GM23338 (cell line): ENCODE results near the gene WDR74. TPM values are rescaled to one million over a fixed set of nuclear protein-coding genes. Genes with fewer than 3 reads are reported as not detected.

Source experiments
- ATAC-seq: fragments of 200-7000 bp; cut with Tn5 transposase; 3 replicates; pipeline ENCODE4 v1.9.1; 2020
- DNase-seq: peaks from one replicate; pipeline ENCODE4 v3.0.0-alpha.2; 2015; ENCODE audit warnings: low spot score
- H2AFZ ChIP-seq: fragments of 200-600 bp; sonication (generic); 2 replicates; pipeline ENCODE4 v1.8.0; 2016; ENCODE audit warnings: antibody characterized with exemption, mild to moderate bottlenecking, moderate library complexity
- H3F3A ChIP-seq: fragments of 200-600 bp; sonication (generic); replicated peaks from 2 replicates; pipeline ENCODE4 v1.8.0; 2017; ENCODE audit warnings: antibody characterized with exemption, mixed run types, low read depth
- H3K27ac ChIP-seq: fragments of 200-600 bp; sonication (generic); 2 replicates; pipeline ENCODE4 v1.6.1; 2016; ENCODE audit warnings: low read depth
- H3K27me3 ChIP-seq: fragments of 200-600 bp; sonication (generic); 2 replicates; pipeline ENCODE4 v1.8.0; 2016; ENCODE audit warnings: mild to moderate bottlenecking, mixed run types, moderate library complexity; ENCODE audit not compliant: insufficient read depth
- H3K36me3 ChIP-seq: fragments of 200-600 bp; sonication (generic); 2 replicates; pipeline ENCODE4 v1.8.0; 2016; ENCODE audit warnings: mild to moderate bottlenecking; ENCODE audit not compliant: insufficient read depth
- H3K4me1 ChIP-seq: fragments of 200-600 bp; sonication (generic); 2 replicates; pipeline ENCODE4 v1.8.0; 2016; ENCODE audit warnings: mild to moderate bottlenecking, moderate library complexity; ENCODE audit not compliant: insufficient read depth
- H3K4me2 ChIP-seq: fragments of 200-600 bp; sonication (generic); 2 replicates; pipeline ENCODE4 v1.7.1; 2017; ENCODE audit warnings: mixed run types
- H3K4me3 ChIP-seq: fragments of 200-600 bp; sonication (generic); 2 replicates; pipeline ENCODE4 v1.6.1; 2016; ENCODE audit warnings: mixed run types
- H3K79me2 ChIP-seq: fragments of 200-600 bp; sonication (generic); replicated peaks from 2 replicates; pipeline ENCODE4 v1.8.0; 2017; ENCODE audit warnings: mild to moderate bottlenecking; ENCODE audit not compliant: insufficient read depth
- H3K9me2 ChIP-seq: fragments of 200-600 bp; sonication (generic); 2 replicates; pipeline ENCODE4 v1.8.0; 2017; ENCODE audit not compliant: insufficient read depth
- H4K20me1 ChIP-seq: fragments of 200-600 bp; sonication (generic); replicated peaks from 2 replicates; pipeline ENCODE4 v1.8.0; 2017; ENCODE audit warnings: mild to moderate bottlenecking; ENCODE audit not compliant: insufficient read depth
- H3K27ac Mint-ChIP-seq: 2 replicates; pipeline ENCODE4 v1.8.0; 2020; ENCODE audit warnings: inconsistent platforms, mild to moderate bottlenecking, moderate library complexity, mixed read lengths
- H3K27me3 Mint-ChIP-seq: 3 replicates; pipeline ENCODE4 v1.8.0; 2022; ENCODE audit warnings: low read depth, mild to moderate bottlenecking, moderate library complexity, mixed read lengths, inconsistent platforms; ENCODE audit not compliant: insufficient read depth, poor library complexity
- H3K36me3 Mint-ChIP-seq: 3 replicates; pipeline ENCODE4 v1.8.0; 2021; ENCODE audit warnings: low read depth, mild to moderate bottlenecking, inconsistent platforms, moderate library complexity, mixed read lengths
- H3K4me1 Mint-ChIP-seq: 3 replicates; pipeline ENCODE4 v1.8.0; 2020; ENCODE audit warnings: mild to moderate bottlenecking, inconsistent platforms, mixed read lengths
- H3K4me3 Mint-ChIP-seq: 3 replicates; pipeline ENCODE4 v1.8.0; 2021; ENCODE audit warnings: moderate library complexity, mild to moderate bottlenecking, inconsistent platforms, mixed read lengths
- H3K9me3 Mint-ChIP-seq: 3 replicates; pipeline ENCODE4 v1.8.0; 2020; ENCODE audit warnings: moderate library complexity, mild to moderate bottlenecking, inconsistent platforms, mixed read lengths
- CREB1 ChIP-seq: fragments of 250-450 bp; sonication (Bioruptor Pico); IDR thresholded peaks from 2 replicates; pipeline ENCODE4 v1.5.0; 2020; ENCODE audit warnings: low read depth, mild to moderate bottlenecking, moderate library complexity
- CTCF ChIP-seq, 2 experiments: fragments of 200-600 bp in 1 of 2; sonication (generic) in 1 of 2; conservative IDR thresholded peaks; 2 replicates each; pipeline versions ENCODE4 v1.5.1 to v1.6.1; 2016 to 2017; ENCODE audit warnings: antibody characterized with exemption in 2 of 2, low read depth in 2 of 2, mild to moderate bottlenecking in 2 of 2, moderate library complexity in 1 of 2
- ETS1 ChIP-seq: IDR thresholded peaks from 2 replicates; pipeline ENCODE4 v1.6.1; 2016; ENCODE audit warnings: antibody characterized with exemption
- JUNB ChIP-seq: IDR thresholded peaks from one replicate; pipeline ENCODE4 v1.6.1; 2016; ENCODE audit warnings: antibody characterized with exemption; ENCODE audit not compliant: unreplicated experiment
- NANOG ChIP-seq: IDR thresholded peaks from 2 replicates; pipeline ENCODE4 v1.6.1; 2016; ENCODE audit warnings: antibody characterized with exemption, borderline replicate concordance
- REST ChIP-seq: IDR thresholded peaks from one replicate; pipeline ENCODE4 v1.6.1; 2018; ENCODE audit warnings: antibody characterized with exemption; ENCODE audit not compliant: unreplicated experiment
- polyA plus RNA-seq: library from polyadenylated mRNA; unstranded; fragments of >200 nt; fragmentation: Nextera tagmentation; extraction: Ambion mirVana; gene quantifications from 2 replicates; pipeline ENCODE4 v1.2.1, GENCODE V29; 2016
- total RNA-seq: library from RNA; depleted of rRNA; stranded (reverse); fragments of >200 nt; shearing (Covaris generic); gene quantifications from 2 replicates; pipeline ENCODE4 v1.2.3, GENCODE V29; 2014
- TF ChIP-seq, protein P1 (sequence below): fragments of 250-450 bp; sonication (Bioruptor Pico); IDR thresholded peaks from 2 replicates; pipeline ENCODE4 v1.5.0; 2020; ENCODE audit warnings: mild to moderate bottlenecking, moderate library complexity

Gene WDR74
- total and polyA plus RNA-seq, 2 experiments from 2014 or later: 94.4 to 136 TPM

DNA sequence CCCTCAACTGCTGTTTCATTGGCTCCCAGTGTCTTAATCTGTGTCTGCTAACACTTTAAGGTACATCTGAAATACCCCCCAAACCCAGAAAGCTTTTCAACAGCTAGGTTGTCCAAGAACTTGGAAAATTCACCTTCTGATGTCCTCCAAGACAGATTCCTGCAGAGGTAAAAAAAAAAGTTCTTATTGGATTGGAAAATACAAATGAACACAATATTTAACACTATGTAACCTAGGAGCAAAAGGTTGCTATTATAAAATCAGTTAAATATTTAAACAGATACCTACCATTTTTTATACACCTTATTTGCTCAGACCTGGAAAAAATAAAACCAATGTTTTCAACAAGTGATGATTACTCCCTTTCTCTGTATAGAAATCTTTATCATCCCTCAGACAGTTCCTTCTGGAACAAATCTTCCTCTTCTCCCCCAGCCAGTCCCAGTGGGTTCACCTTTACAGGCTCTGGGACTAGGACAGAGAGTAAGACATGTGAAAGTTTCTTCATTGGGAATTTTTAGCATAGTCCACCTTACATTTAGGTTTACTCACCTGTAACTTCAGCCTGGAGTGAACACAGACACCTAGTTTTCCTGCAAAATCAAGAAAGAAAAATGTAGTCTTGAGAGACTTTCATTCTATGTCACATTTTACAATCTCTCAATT, 13.3 kb upstream of the WDR74 start:
- H3K27ac ChIP-seq: peak overlapping the region; percentile 97
- no peaks in the 10 kb centered on the region for H3K9me2 ChIP-seq
- no peak overlapping the region for H2AFZ ChIP-seq
- ATAC-seq (no peak), DNase-seq (no peak)
- peaks cover 36% of the 10 kb centered on the region for H3K36me3 ChIP-seq
- Mint-ChIP-seq H3K9me3 (peaks cover 25% of the 10 kb centered on the region), H3K4me1 (peaks cover 25% of the 10 kb centered on the region; the same call in 2 of the 3 replicates), H3K36me3 (peaks cover 75% of the 10 kb centered on the region), H3K27ac (peak overlapping the region; percentile 100), H3K4me3 (peak overlapping the region; percentile 98), H3K27me3 (peaks cover 72% of the 10 kb centered on the region)
- H3K4me2 ChIP-seq: peak overlapping the region; percentile 100
- TF ChIP-seq REST (no peak), NANOG (no peak), CTCF (conservative IDR thresholded peaks at IDR 0.05; ENCODE audit: low read depth in 2 of 2) (no peak), ETS1 (no peak), CREB1 (CRISPR knock-in tag) (no peak), JUNB (no peak)
- TF ChIP-seq, protein P1, sequence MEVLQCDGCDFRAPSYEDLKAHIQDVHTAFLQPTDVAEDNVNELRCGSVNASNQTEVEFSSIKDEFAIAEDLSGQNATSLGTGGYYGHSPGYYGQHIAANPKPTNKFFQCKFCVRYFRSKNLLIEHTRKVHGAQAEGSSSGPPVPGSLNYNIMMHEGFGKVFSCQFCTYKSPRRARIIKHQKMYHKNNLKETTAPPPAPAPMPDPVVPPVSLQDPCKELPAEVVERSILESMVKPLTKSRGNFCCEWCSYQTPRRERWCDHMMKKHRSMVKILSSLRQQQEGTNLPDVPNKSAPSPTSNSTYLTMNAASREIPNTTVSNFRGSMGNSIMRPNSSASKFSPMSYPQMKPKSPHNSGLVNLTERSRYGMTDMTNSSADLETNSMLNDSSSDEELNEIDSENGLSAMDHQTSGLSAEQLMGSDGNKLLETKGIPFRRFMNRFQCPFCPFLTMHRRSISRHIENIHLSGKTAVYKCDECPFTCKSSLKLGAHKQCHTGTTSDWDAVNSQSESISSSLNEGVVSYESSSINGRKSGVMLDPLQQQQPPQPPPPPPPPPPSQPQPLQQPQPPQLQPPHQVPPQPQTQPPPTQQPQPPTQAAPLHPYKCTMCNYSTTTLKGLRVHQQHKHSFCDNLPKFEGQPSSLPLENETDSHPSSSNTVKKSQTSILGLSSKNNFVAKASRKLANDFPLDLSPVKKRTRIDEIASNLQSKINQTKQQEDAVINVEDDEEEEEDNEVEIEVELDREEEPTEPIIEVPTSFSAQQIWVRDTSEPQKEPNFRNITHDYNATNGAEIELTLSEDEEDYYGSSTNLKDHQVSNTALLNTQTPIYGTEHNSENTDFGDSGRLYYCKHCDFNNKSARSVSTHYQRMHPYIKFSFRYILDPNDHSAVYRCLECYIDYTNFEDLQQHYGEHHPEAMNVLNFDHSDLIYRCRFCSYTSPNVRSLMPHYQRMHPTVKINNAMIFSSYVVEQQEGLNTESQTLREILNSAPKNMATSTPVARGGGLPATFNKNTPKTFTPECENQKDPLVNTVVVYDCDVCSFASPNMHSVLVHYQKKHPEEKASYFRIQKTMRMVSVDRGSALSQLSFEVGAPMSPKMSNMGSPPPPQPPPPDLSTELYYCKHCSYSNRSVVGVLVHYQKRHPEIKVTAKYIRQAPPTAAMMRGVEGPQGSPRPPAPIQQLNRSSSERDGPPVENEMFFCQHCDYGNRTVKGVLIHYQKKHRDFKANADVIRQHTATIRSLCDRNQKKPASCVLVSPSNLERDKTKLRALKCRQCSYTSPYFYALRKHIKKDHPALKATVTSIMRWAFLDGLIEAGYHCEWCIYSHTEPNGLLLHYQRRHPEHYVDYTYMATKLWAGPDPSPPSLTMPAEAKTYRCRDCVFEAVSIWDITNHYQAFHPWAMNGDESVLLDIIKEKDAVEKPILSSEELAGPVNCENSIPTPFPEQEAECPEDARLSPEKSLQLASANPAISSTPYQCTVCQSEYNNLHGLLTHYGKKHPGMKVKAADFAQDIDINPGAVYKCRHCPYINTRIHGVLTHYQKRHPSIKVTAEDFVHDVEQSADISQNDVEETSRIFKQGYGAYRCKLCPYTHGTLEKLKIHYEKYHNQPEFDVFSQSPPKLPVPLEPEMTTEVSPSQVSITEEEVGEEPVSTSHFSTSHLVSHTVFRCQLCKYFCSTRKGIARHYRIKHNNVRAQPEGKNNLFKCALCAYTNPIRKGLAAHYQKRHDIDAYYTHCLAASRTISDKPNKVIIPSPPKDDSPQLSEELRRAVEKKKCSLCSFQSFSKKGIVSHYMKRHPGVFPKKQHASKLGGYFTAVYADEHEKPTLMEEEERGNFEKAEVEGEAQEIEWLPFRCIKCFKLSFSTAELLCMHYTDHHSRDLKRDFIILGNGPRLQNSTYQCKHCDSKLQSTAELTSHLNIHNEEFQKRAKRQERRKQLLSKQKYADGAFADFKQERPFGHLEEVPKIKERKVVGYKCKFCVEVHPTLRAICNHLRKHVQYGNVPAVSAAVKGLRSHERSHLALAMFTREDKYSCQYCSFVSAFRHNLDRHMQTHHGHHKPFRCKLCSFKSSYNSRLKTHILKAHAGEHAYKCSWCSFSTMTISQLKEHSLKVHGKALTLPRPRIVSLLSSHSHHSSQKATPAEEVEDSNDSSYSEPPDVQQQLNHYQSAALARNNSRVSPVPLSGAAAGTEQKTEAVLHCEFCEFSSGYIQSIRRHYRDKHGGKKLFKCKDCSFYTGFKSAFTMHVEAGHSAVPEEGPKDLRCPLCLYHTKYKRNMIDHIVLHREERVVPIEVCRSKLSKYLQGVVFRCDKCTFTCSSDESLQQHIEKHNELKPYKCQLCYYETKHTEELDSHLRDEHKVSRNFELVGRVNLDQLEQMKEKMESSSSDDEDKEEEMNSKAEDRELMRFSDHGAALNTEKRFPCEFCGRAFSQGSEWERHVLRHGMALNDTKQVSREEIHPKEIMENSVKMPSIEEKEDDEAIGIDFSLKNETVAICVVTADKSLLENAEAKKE: no peak
- no peaks in the 10 kb centered on the region for H3K27me3 ChIP-seq
- H3K79me2 ChIP-seq: peaks cover 51% of the 10 kb centered on the region
- H3F3A ChIP-seq: peaks cover 65% of the 10 kb centered on the region
- H3K4me3 ChIP-seq: peak overlapping the region; percentile 100
- peaks cover 21% of the 10 kb centered on the region for H4K20me1 ChIP-seq
- peaks cover 26% of the 10 kb centered on the region; the same call in 1 of the 2 replicates for H3K4me1 ChIP-seq
